Activated T-helper 9 cell treated with anti-CD3 and anti-CD28 coated beads, Interleukin-2, amount 50 U/mL, for 16 hours (primary cell): ENCODE data around the gene LAMC3.

Experiments used
- DNase-seq: peaks from one replicate; pipeline ENCODE4 v3.0.0-alpha.2; 2020; ENCODE audit warnings: low read depth

LAMC3 gene

GRCh38 chr9:131012396-131012917, 3.5 kb downstream of the LAMC3 start:
- DNase-seq = no peak

- DNase-seq = no peak
Measured at GRCh38 chr9:131013015-131013755, 4.2 kb downstream of the LAMC3 start.

- DNase-seq = no peak
Measured at GRCh38 chr9:131013771-131014676, 5.0 kb downstream of the LAMC3 start.

GRCh38 chr9:131015112-131015511, 6.1 kb downstream of the LAMC3 start:
- DNase-seq = no peak

GRCh38 chr9:131015876-131016397, 7.0 kb downstream of the LAMC3 start:
- DNase-seq = no peak

GRCh38 chr9:131017067-131017466, 8.1 kb downstream of the LAMC3 start:
- no peak for DNase-seq

- no peak for DNase-seq
Measured at GRCh38 chr9:131018621-131019020, 9.6 kb downstream of the LAMC3 start.

GRCh38 chr9:131019388-131020239, 10.6 kb downstream of the LAMC3 start:
- DNase-seq = no peak

GRCh38 chr9:131020388-131020787, 11.4 kb downstream of the LAMC3 start:
- DNase-seq = no peak

- DNase-seq = no peak
Measured at GRCh38 chr9:131020862-131021261, 11.9 kb downstream of the LAMC3 start.

- DNase-seq = no peak
Measured at GRCh38 chr9:131021785-131022184, 12.8 kb downstream of the LAMC3 start.

- DNase-seq = no peak
Measured at GRCh38 chr9:131024978-131025868, 16.2 kb downstream of the LAMC3 start.

- DNase-seq = no peak
Measured at GRCh38 chr9:131025953-131026858, 17.2 kb downstream of the LAMC3 start.

- DNase-seq = no peak
Measured at GRCh38 chr9:131027048-131027871, 18.3 kb downstream of the LAMC3 start.

- no peak for DNase-seq
Measured at GRCh38 chr9:131027872-131028179, 18.9 kb downstream of the LAMC3 start.

GRCh38 chr9:131028221-131028884, 19.4 kb downstream of the LAMC3 start:
- DNase-seq = no peak

GRCh38 chr9:131028931-131029573, 20.1 kb downstream of the LAMC3 start:
- no peak for DNase-seq

- DNase-seq = no peak
Measured at GRCh38 chr9:131029574-131029952, 20.6 kb downstream of the LAMC3 start.
